HepG2 (cell line): ENCODE data around the gene ZNF212. TPM values are rescaled to one million over a fixed set of nuclear protein-coding genes. Genes with fewer than 3 reads are reported as not detected.
"Not testable (repeated sequence)": the region's sequence is repeated elsewhere in the genome, so short reads cannot be mapped to it uniquely, and the experiment has no call there.

Experiments
- ATAC-seq: fragments of 200-7000 bp; cut with Tn5 transposase; 3 replicates; pipeline ENCODE4 v1.9.1; 2020; ENCODE audit warnings: mild to moderate bottlenecking, moderate library complexity
- BruUV-seq: library from RNA; stranded (reverse); fragments of 400-500 nt; replicated peaks from 2 replicates; lab custom pipeline; 2021; lab: Mats Ljungman, UMichigan
- CTCF ChIA-PET: fragments of 300-600 bp; formaldehyde crosslinking; extraction: SDS; loops from one replicate; lab custom pipeline; 2021; ENCODE audit warnings: low total read pairs, inconsistent platforms, low intra/inter-chr PET ratio; lab: Yijun Ruan, JAX
- POLR2A ChIA-PET: fragments of 350-600 bp; sonication (Branson Sonifier 250); formaldehyde crosslinking; loops from one replicate; lab custom pipeline; 2020; ENCODE audit warnings: antibody characterized with exemption, inconsistent platforms; lab: Yijun Ruan, JAX
- DNase-seq: peaks from one replicate; pipeline ENCODE4 v3.0.0-alpha.2; 2015; ENCODE audit warnings: low spot score
- FAIRE-seq: peaks from 3 replicates; lab custom pipeline; 2011; peaks lifted over from hg19 to GRCh38; lab: Jason Lieb, UNC
- H2AFZ ChIP-seq: one replicate; pipeline ENCODE4 v1.6.1; 2011; ENCODE audit warnings: low read length, inconsistent platforms
- H3K27ac ChIP-seq: fragments of 300-600 bp; 3 replicates; pipeline ENCODE4 v1.8.0; 2011; ENCODE audit warnings: mixed run types, mild to moderate bottlenecking, mixed read lengths, low read length, inconsistent platforms; ENCODE audit not compliant: insufficient read depth; ENCODE audit errors: extremely low read length
- H3K27me3 ChIP-seq, 2 experiments: fragments of 200-600 bp in 1 of 2; 2 replicates in 1 of 2; 3 replicates in 1 of 2; pipeline versions ENCODE4 v1.6.0 to v1.8.0; 2011; ENCODE audit warnings: low read length in 2 of 2, mild to moderate bottlenecking in 2 of 2, moderate library complexity in 2 of 2, inconsistent platforms in 1 of 2; ENCODE audit not compliant: insufficient read depth in 2 of 2, control insufficient read depth in 1 of 2
- H3K36me3 ChIP-seq, 2 experiments: fragments of 200-600 bp in 1 of 2; replicated peaks in 1 of 2; 2 replicates in 1 of 2; 3 replicates in 1 of 2; pipeline versions ENCODE4 v1.5.1 to v1.8.0; 2011; ENCODE audit warnings: low read length in 2 of 2, inconsistent platforms in 1 of 2; ENCODE audit not compliant: insufficient read depth in 2 of 2, control insufficient read depth in 1 of 2
- H3K4me1 ChIP-seq: 2 replicates; pipeline ENCODE4 v1.5.1; 2012; ENCODE audit warnings: low read length, inconsistent platforms; ENCODE audit not compliant: insufficient read depth
- H3K4me2 ChIP-seq: 2 replicates; pipeline ENCODE4 v1.6.0; 2011; ENCODE audit warnings: low read depth, low read length, inconsistent platforms
- H3K4me3 ChIP-seq, 3 experiments: fragments of 200-600 bp in 1 of 3; sonication (generic), shearing (Covaris generic) in 1 of 3; replicated peaks in 1 of 3; 2 replicates each; pipeline ENCODE4 v1.5.1; 2011 to 2016; ENCODE audit warnings: low read length in 3 of 3, inconsistent platforms in 2 of 3, low read depth in 2 of 3, mild to moderate bottlenecking in 2 of 3, control low read depth in 1 of 3, mixed read lengths in 1 of 3; ENCODE audit not compliant: insufficient read depth in 1 of 3
- H3K79me2 ChIP-seq: one replicate; pipeline ENCODE4 v1.6.1; 2011; ENCODE audit warnings: low read length, inconsistent platforms; ENCODE audit not compliant: insufficient read depth
- H3K9ac ChIP-seq: 2 replicates; pipeline ENCODE4 v1.6.0; 2011; ENCODE audit warnings: mild to moderate bottlenecking, low read depth, low read length, inconsistent platforms; ENCODE audit not compliant: insufficient read depth
- H3K9me3 ChIP-seq: 2 replicates; pipeline ENCODE4 v1.5.1; 2012; ENCODE audit warnings: mild to moderate bottlenecking, low read length
- H4K20me1 ChIP-seq: 2 replicates; pipeline ENCODE4 v1.6.0; 2011; ENCODE audit warnings: inconsistent platforms, mild to moderate bottlenecking, low read length, moderate library complexity; ENCODE audit not compliant: insufficient read depth
- ADNP ChIP-seq: sonication (generic); formaldehyde crosslinking; IDR thresholded peaks from 2 replicates; pipeline ENCODE4 v1.4.0; 2020; ENCODE audit warnings: missing genetic modification reagents
- CEBPZ ChIP-seq: IDR thresholded peaks from 2 replicates; pipeline ENCODE4 v1.6.1; 2012; ENCODE audit warnings: low read length, improper control_type of control experiment
- PAF1 ChIP-seq: IDR thresholded peaks from 2 replicates; pipeline ENCODE4 v1.6.1; 2016; ENCODE audit warnings: missing genetic modification reagents, missing compliant biosample characterization
- PPARG ChIP-seq: conservative IDR thresholded peaks from 2 replicates; pipeline ENCODE4 v1.6.1; 2016; ENCODE audit warnings: missing biosample characterization, missing genetic modification reagents
- SRSF4 ChIP-seq: fragments of 200-400 bp; formaldehyde crosslinking; IDR thresholded peaks from one replicate; pipeline ENCODE4 v1.6.1; 2018; ENCODE audit warnings: mild to moderate bottlenecking, low read depth, low read length, moderate library complexity; ENCODE audit not compliant: poor library complexity, severe bottlenecking
- WIZ ChIP-seq: sonication (generic); formaldehyde crosslinking; IDR thresholded peaks from 2 replicates; pipeline ENCODE4 v1.5.1; 2020; ENCODE audit warnings: mild to moderate bottlenecking, missing genetic modification reagents
- ZBTB7A ChIP-seq: sonication (generic); formaldehyde crosslinking; IDR thresholded peaks from 2 replicates; pipeline ENCODE4 v1.8.0; 2022; ENCODE audit warnings: mild to moderate bottlenecking, missing genetic modification reagents
- WGBS: methylation state at CpG from one replicate; pipeline ENCODE4 v1.1.6; 2017; ENCODE audit warnings: low lambda C conversion rate; 5-methylcytosine and 5-hydroxymethylcytosine counted together
- in situ Hi-C: cut with HindIII; loops from 2 replicates; pipeline ENCODE4 v1.10.0; 2017; ENCODE audit warnings: low pct_unique_long_range_greater_than_20kb; ENCODE audit not compliant: extremely low pct_ligation_motif_present
- intact Hi-C: fragments of 100-400 bp; cut with micrococcal nuclease; formaldehyde crosslinking; loops from one replicate; pipeline ENCODE4 v1.10.0; 2022; ENCODE audit not compliant: unreplicated experiment
- polyA plus RNA-seq, 8 experiments: library from polyadenylated mRNA; depleted of rRNA in 3 of 8; stranded (reverse) in 7 of 8; unstranded in 1 of 8; fragments of >200 nt; fragmentation: Illumina TruSeq in 4 of 8; extraction: Trizol in 4 of 8; gene quantifications; 2 replicates each; pipeline versions ENCODE4 v1.2.1 to v1.2.3, GENCODE V29; 2011 to 2016; ENCODE audit warnings: low read depth in 4 of 8, missing spikeins in 1 of 8, mixed read lengths in 1 of 8; ENCODE audit not compliant: insufficient read depth in 1 of 8
- total RNA-seq, 5 experiments: library from RNA; depleted of rRNA; stranded (reverse); fragments of >200 nt; fragmentation: Illumina TruSeq; extraction: Trizol; gene quantifications; 2 replicates each; pipeline ENCODE4 v1.2.3, GENCODE V29; 2016; ENCODE audit warnings: low read depth in 1 of 5

The ZNF212 gene
- total and polyA plus RNA-seq, 2 of the 13 experiments (the other 11 are each of a cell fraction or from before 2014, with no cell fraction given), result 2.6 to 3.8 TPM

- 92% methylated on average over 3 of the region's 3 CpGs for WGBS
- Histone ChIP-seq H3K4me3 (no peak overlapping the region), H2AFZ (no peak overlapping the region), H3K27me3 (no peaks in the 10 kb centered on the region), H3K4me1 (no peaks in the 10 kb centered on the region), H4K20me1 (no peaks in the 10 kb centered on the region), H3K79me2 (peaks cover 8% of the 10 kb centered on the region), H3K27ac (no peak overlapping the region), H3K9ac (no peak overlapping the region), H3K9me3 (no peaks in the 10 kb centered on the region), H3K4me2 (no peak overlapping the region), H3K36me3 (peaks cover 20 to 38% of the 10 kb centered on the region in 2 experiments)
- FAIRE-seq, result no peak
- intact Hi-C loops (no loop called here), in situ Hi-C loops (no loop called here)
- BruUV-seq, result no TSS peak
- no peak for ATAC-seq
- TF ChIP-seq ZBTB7A (CRISPR knock-in tag), result no peak
- TF ChIP-seq CEBPZ, result no peak
- no peak for TF ChIP-seq ADNP
- no peak for TF ChIP-seq PPARG (CRISPR knock-in tag)
- no peak for TF ChIP-seq WIZ (CRISPR knock-in tag)
- TF ChIP-seq SRSF4, result no peak
- no peak for TF ChIP-seq PAF1 (CRISPR knock-in tag)
- DNase-seq, result no peak
- CTCF ChIA-PET, result no interaction called here
- POLR2A ChIA-PET, result no interaction called here
These were observed 9.3 kb downstream of the ZNF212 start for GRCh38 chr7:149248777-149249176.

- H3K4me1 ChIP-seq, H3K9ac ChIP-seq, intact Hi-C loops, in situ Hi-C loops, H3K27me3 ChIP-seq, ATAC-seq, H4K20me1 ChIP-seq, H2AFZ ChIP-seq, H3K79me2 ChIP-seq, DNase-seq, H3K4me3 ChIP-seq, POLR2A ChIA-PET, H3K9me3 ChIP-seq, H3K27ac ChIP-seq, H3K4me2 ChIP-seq, BruUV-seq, CTCF ChIA-PET, FAIRE-seq: not testable (repeated sequence)
- peaks cover 27 to 47% of the 10 kb centered on the region in 2 experiments for H3K36me3 ChIP-seq
- WGBS, result 96% methylated on average over 18 of the region's 18 CpGs
These were observed 10.7 kb downstream of the ZNF212 start for GRCh38 chr7:149250151-149250550.

GRCh38 chr7:149251518-149251917 lies 12.1 kb downstream of the ZNF212 start:
- H3K27ac ChIP-seq, H2AFZ ChIP-seq, BruUV-seq, H3K4me1 ChIP-seq, DNase-seq, H3K4me3 ChIP-seq, H3K9ac ChIP-seq, H3K9me3 ChIP-seq, CTCF ChIA-PET, intact Hi-C loops, ATAC-seq, H3K4me2 ChIP-seq, H3K79me2 ChIP-seq, H4K20me1 ChIP-seq, H3K27me3 ChIP-seq, in situ Hi-C loops, FAIRE-seq: not testable (repeated sequence)
- POLR2A ChIA-PET, result interaction anchor here (1.4 kb wide), 1 partner anchor 10 kb away, joined by 5 read pairs; the partner anchor contains the start of gene ZNF783
- peaks cover 27 to 41% of the 10 kb centered on the region in 2 experiments for H3K36me3 ChIP-seq
- WGBS, result 98% methylated on average over 10 of the region's 10 CpGs
